SH-SY5Y (cell line): Measurements from ENCODE around the gene TSC22D4.

Source experiments
- GATA2 ChIP-seq: IDR thresholded peaks from 2 replicates; pipeline ENCODE4 v1.6.1; 2011; ENCODE audit warnings: mild to moderate bottlenecking, low read depth, low read length
- GATA3 ChIP-seq: IDR thresholded peaks from 2 replicates; pipeline ENCODE4 v1.6.1; 2011; ENCODE audit warnings: low read depth, mild to moderate bottlenecking, low read length, moderate library complexity

DNA sequence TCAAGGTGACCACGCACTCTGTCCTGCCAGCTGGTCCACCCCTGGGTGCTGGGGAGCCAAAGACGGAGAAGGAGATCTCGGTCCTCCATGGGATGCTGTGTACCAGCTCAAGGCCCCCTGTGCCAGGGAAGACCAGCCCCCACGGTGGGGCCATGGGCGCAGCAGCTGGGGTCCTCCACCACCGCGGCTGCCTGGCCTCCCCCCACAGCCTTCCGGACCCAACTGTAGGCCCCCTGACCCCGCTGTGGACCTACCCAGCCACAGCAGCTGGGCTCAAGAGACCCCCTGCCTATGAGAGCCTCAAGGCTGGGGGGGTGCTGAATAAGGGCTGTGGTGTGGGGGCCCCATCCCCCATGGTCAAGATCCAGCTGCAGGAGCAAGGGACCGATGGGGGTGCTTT, 10.1 kb upstream of the TSC22D4 start:
- TF ChIP-seq GATA3 (no peak), GATA2 (no peak)
